Fibroblast of pulmonary artery (primary cell): ENCODE results near the gene HNRNPL.

Experiments used
- DNase-seq: peaks from one replicate; pipeline ENCODE4 v3.0.0-alpha.2; 2010; ENCODE audit warnings: low read depth
- H3K4me3 ChIP-seq: replicated peaks from 2 replicates; pipeline ENCODE4 v1.5.1; 2011; ENCODE audit warnings: low read depth, mild to moderate bottlenecking, control low read depth, low read length, moderate library complexity
- TF ChIP-seq, protein P1 (sequence below): IDR thresholded peaks from 2 replicates; pipeline ENCODE4 v1.5.1; 2011; ENCODE audit warnings: mild to moderate bottlenecking, control low read depth, low read length, inconsistent platforms; ENCODE audit errors: missing control alignments

HNRNPL gene

DNA sequence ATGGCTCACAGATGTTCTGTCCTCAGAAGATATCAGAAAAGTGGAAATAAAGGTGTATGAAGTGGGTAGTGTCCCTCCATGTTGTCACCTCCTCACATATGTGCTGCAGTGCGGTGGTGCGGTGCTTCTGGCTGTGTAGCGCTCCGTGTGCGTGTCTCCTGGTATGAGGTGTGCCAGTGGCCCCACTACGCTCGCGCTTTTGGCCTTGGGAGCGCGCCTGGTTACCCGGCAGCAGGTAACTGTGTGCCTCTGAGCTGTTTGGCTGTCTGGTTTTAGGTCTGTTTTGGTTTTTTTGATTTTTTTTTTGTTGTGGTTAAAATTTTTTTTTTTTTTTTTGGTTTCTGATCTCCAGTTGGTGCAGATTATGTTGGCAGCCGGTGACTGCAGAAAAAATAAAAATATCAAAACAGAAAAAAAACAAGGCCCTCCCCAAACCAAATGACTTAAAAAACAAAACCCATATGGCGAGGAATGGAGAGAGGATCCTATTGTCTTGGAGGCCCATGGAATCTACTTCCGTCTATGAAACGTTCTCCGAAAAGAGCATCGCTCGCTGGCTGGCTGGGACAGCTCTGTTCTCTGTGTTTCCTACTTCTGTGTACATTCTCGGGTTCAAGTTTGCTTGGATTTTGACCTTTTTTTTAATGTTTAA lies 7.9 kb downstream of the HNRNPL start:
- TF ChIP-seq, protein P1, sequence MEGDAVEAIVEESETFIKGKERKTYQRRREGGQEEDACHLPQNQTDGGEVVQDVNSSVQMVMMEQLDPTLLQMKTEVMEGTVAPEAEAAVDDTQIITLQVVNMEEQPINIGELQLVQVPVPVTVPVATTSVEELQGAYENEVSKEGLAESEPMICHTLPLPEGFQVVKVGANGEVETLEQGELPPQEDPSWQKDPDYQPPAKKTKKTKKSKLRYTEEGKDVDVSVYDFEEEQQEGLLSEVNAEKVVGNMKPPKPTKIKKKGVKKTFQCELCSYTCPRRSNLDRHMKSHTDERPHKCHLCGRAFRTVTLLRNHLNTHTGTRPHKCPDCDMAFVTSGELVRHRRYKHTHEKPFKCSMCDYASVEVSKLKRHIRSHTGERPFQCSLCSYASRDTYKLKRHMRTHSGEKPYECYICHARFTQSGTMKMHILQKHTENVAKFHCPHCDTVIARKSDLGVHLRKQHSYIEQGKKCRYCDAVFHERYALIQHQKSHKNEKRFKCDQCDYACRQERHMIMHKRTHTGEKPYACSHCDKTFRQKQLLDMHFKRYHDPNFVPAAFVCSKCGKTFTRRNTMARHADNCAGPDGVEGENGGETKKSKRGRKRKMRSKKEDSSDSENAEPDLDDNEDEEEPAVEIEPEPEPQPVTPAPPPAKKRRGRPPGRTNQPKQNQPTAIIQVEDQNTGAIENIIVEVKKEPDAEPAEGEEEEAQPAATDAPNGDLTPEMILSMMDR, result no peak
- no peak overlapping the region for H3K4me3 ChIP-seq

DNA sequence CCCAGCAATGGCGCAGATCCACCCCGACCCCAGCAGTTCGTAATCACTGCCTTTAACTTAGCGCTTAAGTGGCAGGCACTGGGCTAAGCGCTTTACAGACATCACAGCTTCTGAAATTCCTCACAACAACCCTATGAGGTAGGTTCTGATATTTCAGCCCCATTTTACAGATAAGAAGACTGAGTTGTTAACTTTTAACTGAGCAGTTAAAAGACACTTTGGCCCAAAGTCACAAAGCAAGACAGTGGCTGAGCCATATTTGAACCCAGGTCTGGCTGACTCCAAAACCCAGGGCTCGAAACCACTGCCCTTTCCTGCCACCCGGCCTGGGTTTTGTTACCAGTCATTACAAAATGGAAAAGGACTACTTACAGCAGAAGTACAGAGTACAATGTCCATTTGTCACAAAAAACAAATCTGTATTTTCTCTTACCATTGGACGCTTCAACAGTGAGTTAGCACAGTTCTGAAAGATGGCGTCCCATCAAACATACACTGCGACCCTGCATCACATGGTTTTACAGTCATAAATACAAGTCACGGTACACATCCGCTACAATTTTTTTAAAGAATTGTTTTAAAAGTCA lies 8.5 kb downstream of the HNRNPL start:
- no peak overlapping the region for H3K4me3 ChIP-seq
- TF ChIP-seq, protein P1, result no peak
- no peak for DNase-seq

More for the DNA sequence above, 7.9 kb downstream of the HNRNPL start:
- no peak for DNase-seq

DNA sequence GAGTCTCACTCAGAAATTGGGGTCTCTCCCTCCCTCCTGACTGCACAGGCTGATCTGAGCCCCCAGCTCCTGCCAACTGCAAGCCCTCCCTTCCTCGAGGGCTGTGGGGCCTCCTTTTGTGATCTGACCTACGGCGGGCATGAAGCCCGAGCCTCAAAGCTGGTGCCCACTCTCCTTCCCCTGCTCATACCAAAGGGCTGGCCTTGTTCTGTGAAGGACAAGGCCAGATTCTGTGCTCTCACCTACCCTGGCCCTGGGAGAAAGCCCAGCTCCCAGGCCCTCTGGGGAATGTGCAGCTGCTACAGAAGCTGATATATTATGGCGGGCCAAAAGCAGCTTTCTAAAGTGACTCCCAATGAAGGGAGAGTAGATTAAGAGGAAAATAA lies 9.2 kb downstream of the HNRNPL start:
- DNase-seq, result no peak
- no peak overlapping the region for H3K4me3 ChIP-seq
- TF ChIP-seq, protein P1, result no peak

DNA sequence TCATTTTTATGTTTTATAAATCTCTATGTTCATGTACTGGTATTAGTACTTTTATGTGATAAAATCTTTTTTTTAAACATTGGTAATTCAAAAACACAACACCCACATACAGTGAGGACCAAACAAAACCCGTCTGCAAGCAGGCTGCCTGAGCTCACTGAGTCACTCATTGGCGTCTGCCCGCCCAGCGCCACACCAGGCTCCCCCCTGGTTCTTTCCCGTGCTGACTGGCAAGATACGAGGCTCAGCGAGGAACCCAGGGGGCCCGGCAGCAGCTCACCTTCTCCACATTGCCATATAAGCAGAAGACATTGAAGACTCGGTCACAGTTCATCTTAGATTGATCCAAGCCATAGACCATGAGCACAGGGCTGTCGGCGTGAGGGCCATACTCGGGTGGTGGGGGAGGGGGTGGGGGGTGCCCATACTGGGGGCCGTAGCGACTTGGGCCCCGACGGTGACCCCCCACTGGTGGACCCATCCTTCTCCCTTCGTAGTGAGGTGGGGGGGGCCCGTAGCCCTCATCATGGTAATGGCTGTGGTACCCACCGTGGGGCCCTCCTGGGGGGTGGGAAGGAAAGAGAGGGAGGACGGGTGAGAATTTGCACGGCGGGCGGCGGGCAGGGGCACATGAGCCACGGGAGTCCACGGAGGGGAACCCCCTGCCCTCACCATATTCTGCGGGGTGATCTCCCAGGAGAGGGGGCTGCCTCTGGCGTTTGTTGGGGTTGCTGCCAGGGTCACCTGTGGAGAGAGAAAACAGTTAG lies 9.8 kb downstream of the HNRNPL start:
- no peak for DNase-seq
- no peak overlapping the region for H3K4me3 ChIP-seq
- TF ChIP-seq, protein P1, result no peak

DNA sequence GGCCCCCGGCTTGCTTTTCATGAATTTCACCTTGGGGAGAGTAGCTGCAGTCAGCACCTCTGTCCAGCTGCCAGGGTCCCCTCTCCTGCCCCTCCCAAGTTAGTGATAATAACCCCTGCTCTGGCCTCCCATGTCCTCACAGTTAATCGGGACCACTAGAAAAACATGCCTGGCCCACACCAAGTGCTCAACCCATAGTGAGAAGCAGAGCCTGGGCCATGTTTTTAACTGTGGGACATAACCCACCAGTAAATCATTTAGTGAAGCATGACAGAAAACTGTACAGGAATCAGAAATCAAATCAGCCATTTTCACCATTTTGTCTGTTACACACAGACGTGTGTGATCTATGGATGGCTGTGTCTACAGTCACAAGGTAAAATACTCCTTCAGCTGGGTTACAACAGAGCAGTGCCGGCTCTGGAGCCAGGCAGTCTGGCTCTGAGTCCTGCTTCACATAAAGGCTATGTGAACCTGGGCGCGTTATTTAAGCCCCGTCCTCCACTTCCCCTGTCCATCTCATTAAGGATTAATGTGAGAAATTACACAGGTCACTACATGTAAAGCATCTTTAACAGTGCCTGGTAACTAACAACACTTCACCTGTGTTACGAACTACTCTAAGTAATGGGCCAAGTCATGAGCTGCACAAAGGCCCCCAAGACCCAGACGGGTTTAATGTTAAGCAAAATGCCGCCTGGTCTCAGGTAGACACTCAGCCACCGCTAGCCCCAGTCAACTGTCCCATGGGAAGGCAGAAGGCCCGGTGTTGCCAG lies 10.6 kb downstream of the HNRNPL start:
- DNase-seq, result no peak
- TF ChIP-seq, protein P1, result no peak
- no peak overlapping the region for H3K4me3 ChIP-seq

DNA sequence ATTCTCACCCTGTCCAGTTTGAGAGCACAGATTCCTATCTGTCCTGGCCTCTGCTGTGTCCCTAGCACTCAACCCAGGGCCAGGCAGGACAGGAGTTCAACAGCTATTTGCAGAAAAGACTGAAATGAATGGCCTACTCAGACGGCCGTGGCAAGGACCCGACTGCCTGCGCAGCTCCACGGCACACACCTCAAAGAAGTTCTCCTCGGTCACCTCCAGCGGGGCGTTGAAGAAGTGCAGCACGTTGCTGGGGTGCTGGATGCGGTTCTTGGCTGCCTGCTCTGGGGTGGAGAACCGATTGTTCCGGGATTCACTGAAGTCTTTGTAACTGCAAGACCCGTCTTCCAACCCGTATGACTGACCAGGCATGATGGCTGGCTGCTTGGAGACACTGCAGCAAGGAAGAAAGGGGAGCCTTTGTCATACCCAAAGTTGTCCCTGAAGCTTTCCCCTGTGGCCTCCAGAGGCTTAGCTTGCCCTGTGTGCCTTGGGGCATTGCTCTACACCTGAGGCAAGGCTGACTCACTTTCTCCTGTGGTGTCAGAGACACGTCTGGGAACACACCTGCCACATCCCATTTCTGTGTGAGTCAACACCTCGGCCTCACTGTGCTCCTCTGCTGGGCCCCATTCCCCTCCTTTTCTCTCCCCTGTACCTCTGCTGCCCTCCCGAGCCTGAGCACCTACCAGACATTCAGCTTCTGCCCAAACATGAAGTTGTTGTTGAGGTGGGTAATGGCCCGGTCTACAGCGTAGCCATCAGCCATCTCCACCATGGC lies 11.4 kb downstream of the HNRNPL start:
- no peak overlapping the region for H3K4me3 ChIP-seq
- DNase-seq, result no peak

More for the DNA sequence above, 11.4 kb downstream of the HNRNPL start:
- TF ChIP-seq, protein P1, result no peak
